ENCODE data around the gene TAS2R46. TPM values are rescaled to one million over a fixed set of nuclear protein-coding genes. Genes with fewer than 3 reads are reported as not detected.
"Not testable (repeated sequence)": the region's sequence is repeated elsewhere in the genome, so short reads cannot be mapped to it uniquely, and the experiment has no call there.

The TAS2R46 gene
- total and polyA plus RNA-seq, 9 of the 15 experiments (the other 6 are each of a cell fraction or from before 2014, with no cell fraction given) = 0.08 to 1.8 (median 0.47) TPM; not detected in 2

DNA sequence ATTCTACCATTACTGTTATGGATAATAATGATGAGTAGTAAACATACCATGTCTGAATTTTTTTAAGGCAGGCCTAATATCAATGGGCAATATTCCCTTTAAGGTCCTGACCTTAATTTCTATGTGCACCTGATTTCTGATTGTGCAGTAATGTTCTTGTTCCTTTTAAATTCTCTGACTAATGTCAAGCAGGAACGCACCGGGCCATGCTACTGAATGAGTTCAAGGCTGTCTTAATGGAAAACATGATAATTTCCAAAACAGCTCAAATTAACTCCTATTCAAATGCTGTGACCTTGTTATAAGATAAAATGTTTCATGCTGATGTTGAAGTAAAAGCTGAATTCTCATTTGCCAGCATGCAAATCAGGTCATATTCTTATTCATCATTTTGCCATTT is 6.8 kb downstream of the TAS2R46 start:
- no peaks in the 10 kb centered on the region for H4K20me1 ChIP-seq (replicated peaks; ENCODE audit: control insufficient read depth, insufficient read depth, low read length)
- H2AFZ ChIP-seq (ENCODE audit: low read depth, low read length) = no peak overlapping the region
- H3K9ac ChIP-seq (ENCODE audit: insufficient read depth in 1 of 2, low read depth in 2 of 2, low read length in 2 of 2) = no peak overlapping the region
- H3K9me1 ChIP-seq (ENCODE audit: control insufficient read depth, insufficient read depth, low read length) = no peaks in the 10 kb centered on the region
- no peaks in the 10 kb centered on the region for H3K4me1 ChIP-seq (replicated peaks in 1 of 2; ENCODE audit: control insufficient read depth in 2 of 2, insufficient read depth in 2 of 2, low read length in 2 of 2)
- no peaks in the 10 kb centered on the region for H3K27me3 ChIP-seq (ENCODE audit: control insufficient read depth in 2 of 2, insufficient read depth in 2 of 2, low read length in 2 of 2)
- DNase-seq (ENCODE audit: extremely low read depth in 1 of 4, low spot score in 3 of 4) = no peak
- in situ Hi-C loops (cut with MboI) (no loop called here), intact Hi-C loops (cut with micrococcal nuclease) (loop anchor here (2.0 kb wide), 1 partner anchor 71 kb away; no protein-coding TSS in a partner anchor)
- TF ChIP-seq TEAD1 (CRISPR knock-in tag; IDR thresholded peaks at IDR 0.05) (no peak), JUNB (CRISPR knock-in tag; conservative IDR thresholded peaks at IDR 0.05) (no peak), ATF1 (CRISPR knock-in tag; IDR thresholded peaks at IDR 0.05) (no peak), ATF1 (tag; IDR thresholded peaks at IDR 0.05) (no peak), ATF7 (IDR thresholded peaks at IDR 0.05) (no peak), NFRKB (IDR thresholded peaks at IDR 0.05; ENCODE audit: low read depth) (no peak), ARHGAP35 (IDR thresholded peaks at IDR 0.05; ENCODE audit: partially characterized antibody) (no peak), PCBP1 (IDR thresholded peaks at IDR 0.05; ENCODE audit: low read depth, low read length, poor library complexity, severe bottlenecking) (no peak)
- peaks cover 2% of the 10 kb centered on the region; the same call in 1 of the 3 replicates for H3K79me2 ChIP-seq (ENCODE audit: control insufficient read depth, insufficient read depth, low read length)
- no peak overlapping the region for H3K27ac ChIP-seq (ENCODE audit: extremely low read depth, low read depth, low read length)
- no peaks in the 10 kb centered on the region for H3K9me3 ChIP-seq (replicated peaks; ENCODE audit: control insufficient read depth, insufficient read depth, low read depth, low read length)
- 94% methylated on average over 2 of the region's 2 CpGs for WGBS (ENCODE audit: insufficient coverage, low coverage, missing lambda C conversion rate)
- H3K4me3 ChIP-seq = no peak overlapping the region
- no peak for ATAC-seq
- CTCF ChIA-PET (ENCODE audit: low intra/inter-chr PET ratio) = no interaction called here
- POLR2A ChIA-PET = no interaction called here
- H3K4me2 ChIP-seq (ENCODE audit: insufficient read depth, low read length) = no peak overlapping the region
- FAIRE-seq = no peak
- peaks cover 2% of the 10 kb centered on the region; the same call in 1 of the 3 replicates for H3K36me3 ChIP-seq (ENCODE audit: control insufficient read depth, insufficient read depth, low read length)
- no TSS peak for BruUV-seq (replicated peaks)

- BruUV-seq (replicated peaks); DNase-seq (ENCODE audit: extremely low read depth in 1 of 4, low spot score in 3 of 4); H3K4me3 ChIP-seq; H3K36me3 ChIP-seq (ENCODE audit: control insufficient read depth, insufficient read depth, low read length); H3K27me3 ChIP-seq (ENCODE audit: control insufficient read depth in 2 of 2, insufficient read depth in 2 of 2, low read length in 2 of 2); H3K27ac ChIP-seq (ENCODE audit: extremely low read depth, low read depth, low read length); CTCF ChIA-PET (ENCODE audit: low intra/inter-chr PET ratio); H3K4me1 ChIP-seq (replicated peaks in 1 of 2; ENCODE audit: control insufficient read depth in 2 of 2, insufficient read depth in 2 of 2, low read length in 2 of 2); H3K9me3 ChIP-seq (replicated peaks; ENCODE audit: control insufficient read depth, insufficient read depth, low read depth, low read length); H3K79me2 ChIP-seq (ENCODE audit: control insufficient read depth, insufficient read depth, low read length); H3K9ac ChIP-seq (ENCODE audit: insufficient read depth in 1 of 2, low read depth in 2 of 2, low read length in 2 of 2); H3K4me2 ChIP-seq (ENCODE audit: insufficient read depth, low read length); intact Hi-C loops (cut with micrococcal nuclease); H3K9me1 ChIP-seq (ENCODE audit: control insufficient read depth, insufficient read depth, low read length); H2AFZ ChIP-seq (ENCODE audit: low read depth, low read length); in situ Hi-C loops (cut with MboI); FAIRE-seq; H4K20me1 ChIP-seq (replicated peaks; ENCODE audit: control insufficient read depth, insufficient read depth, low read length); ATAC-seq; POLR2A ChIA-PET: not testable (repeated sequence)
- 93% methylated on average over 6 of the region's 7 CpGs for WGBS (ENCODE audit: insufficient coverage, low coverage, missing lambda C conversion rate)
Observed at GRCh38 chr12:11049806-11050531, 12.1 kb downstream of the TAS2R46 start.

DNA sequence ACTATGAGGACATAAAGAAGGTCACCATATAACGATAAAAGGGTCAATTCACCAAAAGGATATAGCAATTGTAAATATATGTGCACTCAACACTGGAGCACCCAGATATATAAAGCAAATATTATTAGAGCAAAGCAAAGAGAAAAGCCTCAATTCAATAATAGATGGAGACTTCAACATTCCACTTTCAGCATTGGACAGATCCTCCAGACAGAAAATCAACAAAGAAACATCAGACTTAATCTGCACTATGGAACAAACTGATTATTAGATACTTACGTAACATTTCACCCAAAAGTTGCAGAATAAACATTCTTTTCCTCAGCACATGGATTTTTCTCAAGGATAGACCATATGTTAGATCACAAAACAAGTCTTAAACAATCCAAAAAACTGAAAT is 20.7 kb downstream of the TAS2R46 start:
- H3K27me3 ChIP-seq (ENCODE audit: control insufficient read depth in 2 of 2, insufficient read depth in 2 of 2, low read length in 2 of 2); intact Hi-C loops (cut with micrococcal nuclease); H4K20me1 ChIP-seq (replicated peaks; ENCODE audit: control insufficient read depth, insufficient read depth, low read length); H3K4me1 ChIP-seq (replicated peaks in 1 of 2; ENCODE audit: control insufficient read depth in 2 of 2, insufficient read depth in 2 of 2, low read length in 2 of 2); H3K9me3 ChIP-seq (replicated peaks; ENCODE audit: control insufficient read depth, insufficient read depth, low read depth, low read length); DNase-seq (ENCODE audit: extremely low read depth in 1 of 4, low spot score in 3 of 4); H3K4me2 ChIP-seq (ENCODE audit: insufficient read depth, low read length); in situ Hi-C loops (cut with MboI); CTCF ChIA-PET (ENCODE audit: low intra/inter-chr PET ratio); H3K79me2 ChIP-seq (ENCODE audit: control insufficient read depth, insufficient read depth, low read length); H3K9ac ChIP-seq (ENCODE audit: insufficient read depth in 1 of 2, low read depth in 2 of 2, low read length in 2 of 2); H3K27ac ChIP-seq (ENCODE audit: extremely low read depth, low read depth, low read length); H3K4me3 ChIP-seq; H3K36me3 ChIP-seq (ENCODE audit: control insufficient read depth, insufficient read depth, low read length); POLR2A ChIA-PET; H3K9me1 ChIP-seq (ENCODE audit: control insufficient read depth, insufficient read depth, low read length); FAIRE-seq; H2AFZ ChIP-seq (ENCODE audit: low read depth, low read length); BruUV-seq (replicated peaks); ATAC-seq: not testable (repeated sequence)
- 100% methylated on average over 2 of the region's 2 CpGs for WGBS (ENCODE audit: insufficient coverage, low coverage, missing lambda C conversion rate)

All from K562 (cell line).